K562 (cell line): Measurements from ENCODE around the gene SPAG7. TPM values are rescaled to one million over a fixed set of nuclear protein-coding genes. Genes with fewer than 3 reads are reported as not detected.
A peak's percentile ranks its signal among the peaks of the same experiment; 100 is the strongest.

Experiments used
- CEBPB ChIP-seq: fragments of 450-650 bp; IDR thresholded peaks from 2 replicates; pipeline ENCODE4 v1.6.1; 2016; ENCODE audit warnings: missing genetic modification characterization, missing compliant biosample characterization
- CHD4 ChIP-seq: fragments of 200-600 bp; sonication (generic); IDR thresholded peaks from 3 replicates; pipeline ENCODE4 v1.6.1; 2012; ENCODE audit warnings: low read depth, mild to moderate bottlenecking, mixed read lengths, low read length, inconsistent platforms; ENCODE audit not compliant: insufficient read depth, insufficient replicate concordance, poor library complexity, severe bottlenecking
- ESRRB ChIP-seq: fragments of 250-450 bp; sonication (Bioruptor Pico); IDR thresholded peaks from 2 replicates; pipeline ENCODE4 v1.5.0; 2020; ENCODE audit warnings: mild to moderate bottlenecking, moderate library complexity, borderline replicate concordance
- GTF2A2 ChIP-seq: IDR thresholded peaks from 2 replicates; pipeline ENCODE4 v1.6.1; 2016; ENCODE audit warnings: mild to moderate bottlenecking, missing genetic modification characterization, missing compliant biosample characterization
- KDM1A ChIP-seq, 2 experiments: fragments of 450-650 bp; IDR thresholded peaks; 2 replicates each; pipeline ENCODE4 v1.6.1; 2016; ENCODE audit warnings: mild to moderate bottlenecking in 2 of 2
- KLF1 ChIP-seq: fragments of 450-650 bp; IDR thresholded peaks from 2 replicates; pipeline ENCODE4 v1.6.1; 2016; ENCODE audit warnings: missing genetic modification characterization, missing compliant biosample characterization
- MXI1 ChIP-seq: IDR thresholded peaks from 2 replicates; pipeline ENCODE4 v1.6.1; 2011; ENCODE audit warnings: low read depth, mild to moderate bottlenecking, improper control_type of control experiment, low read length
- NEUROD1 ChIP-seq: fragments of 150-350 bp; IDR thresholded peaks from 2 replicates; pipeline ENCODE4 v1.6.1; 2014; ENCODE audit warnings: borderline replicate concordance, low read length, low read depth; ENCODE audit not compliant: partially characterized antibody
- POLR2AphosphoS5 ChIP-seq: IDR thresholded peaks from 2 replicates; pipeline ENCODE4 v1.6.1; 2011; ENCODE audit warnings: mild to moderate bottlenecking, low read depth, low read length, moderate library complexity; ENCODE audit not compliant: control insufficient read depth, insufficient read depth
- RBM15 ChIP-seq: fragments of 200-400 bp; formaldehyde crosslinking; IDR thresholded peaks from 2 replicates; pipeline ENCODE4 v1.6.1; 2018; ENCODE audit warnings: mild to moderate bottlenecking, low read length, moderate library complexity; ENCODE audit not compliant: insufficient read depth
- RCOR1 ChIP-seq, 2 experiments: IDR thresholded peaks; 2 replicates each; pipeline ENCODE4 v1.6.1; 2012; ENCODE audit warnings: low read depth in 2 of 2, low read length in 2 of 2, borderline replicate concordance in 1 of 2, improper control_type of control experiment in 1 of 2
- TCF7L2 ChIP-seq: fragments of 150-350 bp; IDR thresholded peaks from 2 replicates; pipeline ENCODE4 v1.6.1; 2016; ENCODE audit warnings: low read depth, mild to moderate bottlenecking, low read length, moderate library complexity
- TRIM28 ChIP-seq: fragments of 450-650 bp; IDR thresholded peaks from 2 replicates; pipeline ENCODE4 v1.6.1; 2017
- ZBTB11 ChIP-seq, 3 experiments: fragments of 200-800 bp in 1 of 3; fragments of 250-450 bp in 1 of 3; fragments of 450-650 bp in 1 of 3; sonication (Bioruptor Pico) in 1 of 3; sonication (Bioruptor generic) in 1 of 3; formaldehyde crosslinking in 1 of 3; IDR thresholded peaks; 2 replicates each; pipeline versions ENCODE4 v1.6.1 to v1.8.0; 2016 to 2022; ENCODE audit warnings: mild to moderate bottlenecking in 2 of 3, missing genetic modification characterization in 2 of 3, missing compliant biosample characterization in 1 of 3, moderate library complexity in 1 of 3
- ZC3H8 ChIP-seq: fragments of 450-650 bp; IDR thresholded peaks from 2 replicates; pipeline ENCODE4 v1.6.1; 2017
- ZNF274 ChIP-seq: IDR thresholded peaks from 2 replicates; pipeline ENCODE4 v1.6.1; 2011; ENCODE audit warnings: low read depth, mild to moderate bottlenecking, low read length, moderate library complexity, borderline replicate concordance
- ZNF561 ChIP-seq: fragments of 450-650 bp; formaldehyde crosslinking; conservative IDR thresholded peaks from 2 replicates; pipeline ENCODE4 v1.4.0; 2020; ENCODE audit warnings: mild to moderate bottlenecking, moderate library complexity
- polyA plus RNA-seq, 8 experiments: library from polyadenylated mRNA; depleted of rRNA in 4 of 8; stranded (reverse) in 5 of 8; unstranded in 3 of 8; fragments of >200 nt; fragmentation: Nextera tagmentation in 2 of 8; fragmentation: Illumina TruSeq in 1 of 8; extraction: Ambion mirVana in 2 of 8; extraction: Trizol in 1 of 8; gene quantifications; 2 replicates each; pipeline versions ENCODE4 v1.2.1 to v1.2.3, GENCODE V29; 2011 to 2014; ENCODE audit warnings: inconsistent platforms in 1 of 8, missing spikeins in 1 of 8
- total RNA-seq, 7 experiments: library from RNA; depleted of rRNA in 6 of 7; stranded (reverse); fragments of >200 nt in 6 of 7; fragmentation: Illumina TruSeq in 2 of 7; extraction: Trizol in 2 of 7; gene quantifications; 2 replicates each; pipeline versions ENCODE4 v1.2.1 to v1.2.3, GENCODE V29; 2011 to 2021; ENCODE audit warnings: low replicate concordance in 1 of 7
- TF ChIP-seq, protein P1 (sequence below): fragments of 250-450 bp; sonication (Bioruptor Pico); IDR thresholded peaks from 2 replicates; pipeline ENCODE4 v1.8.0; 2022; ENCODE audit warnings: inconsistent platforms
- TF ChIP-seq, protein P2 (sequence below), 2 experiments: IDR thresholded peaks; 2 replicates each; pipeline ENCODE4 v1.6.1; 2012; ENCODE audit warnings: improper control_type of control experiment in 2 of 2, low read depth in 2 of 2, low read length in 2 of 2, borderline replicate concordance in 1 of 2

Gene SPAG7
- total and polyA plus RNA-seq, 9 of the 15 experiments (the other 6 are each of a cell fraction or from before 2014, with no cell fraction given) = 5.6 to 53.5 (median 36.3) TPM

GRCh38 chr17:4939796-4940554, 27.6 kb downstream of the SPAG7 start, which contains the start of the genes RNF167 and SLC25A11 (continued):
- TF ChIP-seq ZBTB11 (CRISPR knock-in tag; IDR thresholded peaks at IDR 0.05) = peak in 1 of 3 experiments; percentile 77; a peak in 1 of 6 replicates
- TF ChIP-seq KLF1 (tag) = no peak
- TF ChIP-seq TCF7L2 = no peak
- no peak for TF ChIP-seq KDM1A (IDR thresholded peaks at IDR 0.05)
- TF ChIP-seq ESRRB (CRISPR knock-in tag) = no peak
- TF ChIP-seq ZNF274 = no peak
- no peak for TF ChIP-seq RBM15
- no peak for TF ChIP-seq ZC3H8
- no peak for TF ChIP-seq GTF2A2 (tag)
- peak; percentile 65 for TF ChIP-seq NEUROD1
- TF ChIP-seq CEBPB = no peak; the same call in 1 of the 2 replicates
- TF ChIP-seq POLR2AphosphoS5 = peak; percentile 47
- TF ChIP-seq MXI1 = no peak; the same call in 1 of the 2 replicates
- TF ChIP-seq, protein P1, sequence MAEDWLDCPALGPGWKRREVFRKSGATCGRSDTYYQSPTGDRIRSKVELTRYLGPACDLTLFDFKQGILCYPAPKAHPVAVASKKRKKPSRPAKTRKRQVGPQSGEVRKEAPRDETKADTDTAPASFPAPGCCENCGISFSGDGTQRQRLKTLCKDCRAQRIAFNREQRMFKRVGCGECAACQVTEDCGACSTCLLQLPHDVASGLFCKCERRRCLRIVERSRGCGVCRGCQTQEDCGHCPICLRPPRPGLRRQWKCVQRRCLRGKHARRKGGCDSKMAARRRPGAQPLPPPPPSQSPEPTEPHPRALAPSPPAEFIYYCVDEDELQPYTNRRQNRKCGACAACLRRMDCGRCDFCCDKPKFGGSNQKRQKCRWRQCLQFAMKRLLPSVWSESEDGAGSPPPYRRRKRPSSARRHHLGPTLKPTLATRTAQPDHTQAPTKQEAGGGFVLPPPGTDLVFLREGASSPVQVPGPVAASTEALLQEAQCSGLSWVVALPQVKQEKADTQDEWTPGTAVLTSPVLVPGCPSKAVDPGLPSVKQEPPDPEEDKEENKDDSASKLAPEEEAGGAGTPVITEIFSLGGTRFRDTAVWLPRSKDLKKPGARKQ (CRISPR knock-in tag) = no peak
- no peak for TF ChIP-seq ZNF561 (CRISPR knock-in tag)
- TF ChIP-seq, protein P2, sequence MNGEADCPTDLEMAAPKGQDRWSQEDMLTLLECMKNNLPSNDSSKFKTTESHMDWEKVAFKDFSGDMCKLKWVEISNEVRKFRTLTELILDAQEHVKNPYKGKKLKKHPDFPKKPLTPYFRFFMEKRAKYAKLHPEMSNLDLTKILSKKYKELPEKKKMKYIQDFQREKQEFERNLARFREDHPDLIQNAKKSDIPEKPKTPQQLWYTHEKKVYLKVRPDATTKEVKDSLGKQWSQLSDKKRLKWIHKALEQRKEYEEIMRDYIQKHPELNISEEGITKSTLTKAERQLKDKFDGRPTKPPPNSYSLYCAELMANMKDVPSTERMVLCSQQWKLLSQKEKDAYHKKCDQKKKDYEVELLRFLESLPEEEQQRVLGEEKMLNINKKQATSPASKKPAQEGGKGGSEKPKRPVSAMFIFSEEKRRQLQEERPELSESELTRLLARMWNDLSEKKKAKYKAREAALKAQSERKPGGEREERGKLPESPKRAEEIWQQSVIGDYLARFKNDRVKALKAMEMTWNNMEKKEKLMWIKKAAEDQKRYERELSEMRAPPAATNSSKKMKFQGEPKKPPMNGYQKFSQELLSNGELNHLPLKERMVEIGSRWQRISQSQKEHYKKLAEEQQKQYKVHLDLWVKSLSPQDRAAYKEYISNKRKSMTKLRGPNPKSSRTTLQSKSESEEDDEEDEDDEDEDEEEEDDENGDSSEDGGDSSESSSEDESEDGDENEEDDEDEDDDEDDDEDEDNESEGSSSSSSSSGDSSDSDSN (IDR thresholded peaks at IDR 0.05; ENCODE audit: borderline replicate concordance in 1 of 2, low read depth in 2 of 2, low read length in 2 of 2) = no peak
- TF ChIP-seq CHD4 = no peak
- TF ChIP-seq TRIM28 = no peak
- TF ChIP-seq RCOR1 (IDR thresholded peaks at IDR 0.05; ENCODE audit: borderline replicate concordance in 1 of 2, low read depth in 2 of 2, low read length in 2 of 2) = no peak
